IMR-90 (cell line): ENCODE data around the gene SLC37A1. TPM values are rescaled to one million over a fixed set of nuclear protein-coding genes. Genes with fewer than 3 reads are reported as not detected.

Experiments
- ATAC-seq: fragments of 200-7000 bp; cut with Tn5 transposase; 2 replicates; pipeline ENCODE4 v1.9.1; 2020; ENCODE audit warnings: low read depth, mild to moderate bottlenecking, moderate library complexity
- BruUV-seq: library from RNA; stranded (reverse); fragments of 400-500 nt; replicated peaks from 2 replicates; lab custom pipeline; 2021; lab: Mats Ljungman, UMichigan
- CTCF ChIA-PET: fragments of 300-600 bp; formaldehyde crosslinking; extraction: SDS; loops from one replicate; lab custom pipeline; 2021; ENCODE audit warnings: antibody characterized with exemption; lab: Yijun Ruan, JAX
- POLR2A ChIA-PET: fragments of 300-600 bp; sonication (Branson Sonifier 250); formaldehyde crosslinking; loops from one replicate; lab custom pipeline; 2022; ENCODE audit warnings: antibody characterized with exemption; ENCODE audit not compliant: unreplicated experiment; lab: Charles Lee
- DNase-seq: peaks from one replicate; pipeline ENCODE4 v3.0.0; 2013
- H2AFZ ChIP-seq: replicated peaks from 2 replicates; pipeline ENCODE3; 2013; ENCODE audit warnings: low read length, mild to moderate bottlenecking; ENCODE audit not compliant: poor library complexity
- H2AK5ac ChIP-seq: 2 replicates; pipeline ENCODE4 v1.6.1; 2013; ENCODE audit warnings: low read depth, low read length, inconsistent platforms
- H2AK9ac ChIP-seq: replicated peaks from 2 replicates; pipeline ENCODE3; 2013; ENCODE audit warnings: mild to moderate bottlenecking, low read depth, low read length, moderate library complexity; ENCODE audit not compliant: poor library complexity
- H2BK120ac ChIP-seq: 2 replicates; pipeline ENCODE4 v1.6.1; 2013; ENCODE audit warnings: low read depth, low read length, inconsistent platforms
- H2BK15ac ChIP-seq: 3 replicates; pipeline ENCODE4 v1.6.1; 2013; ENCODE audit warnings: low read depth, low read length, inconsistent platforms
- H2BK20ac ChIP-seq: 2 replicates; pipeline ENCODE4 v1.6.1; 2013; ENCODE audit warnings: low read depth, mild to moderate bottlenecking, inconsistent platforms, low read length, moderate library complexity
- H2BK5ac ChIP-seq: 2 replicates; pipeline ENCODE4 v1.6.1; 2013; ENCODE audit warnings: mild to moderate bottlenecking, low read depth, low read length, inconsistent platforms; ENCODE audit not compliant: poor library complexity, severe bottlenecking
- H3K14ac ChIP-seq: replicated peaks from 2 replicates; pipeline ENCODE4 v1.6.1; 2013; ENCODE audit warnings: low read depth, low read length, inconsistent platforms
- H3K18ac ChIP-seq: 2 replicates; pipeline ENCODE4 v1.6.1; 2013; ENCODE audit warnings: low read depth, low read length, control low read depth
- H3K23ac ChIP-seq: 2 replicates; pipeline ENCODE4 v1.6.1; 2013; ENCODE audit warnings: low read depth, low read length, inconsistent platforms
- H3K27ac ChIP-seq: 2 replicates; pipeline ENCODE4 v1.5.1; 2013; ENCODE audit warnings: mild to moderate bottlenecking, control low read depth, low read length; ENCODE audit not compliant: insufficient read depth
- H3K27me3 ChIP-seq: 2 replicates; pipeline ENCODE4 v1.6.1; 2013; ENCODE audit warnings: low read length; ENCODE audit not compliant: control insufficient read depth, insufficient read depth
- H3K36me3 ChIP-seq: 2 replicates; pipeline ENCODE4 v1.6.1; 2013; ENCODE audit warnings: low read length, mixed read lengths; ENCODE audit not compliant: control insufficient read depth, insufficient read depth
- H3K4ac ChIP-seq: 2 replicates; pipeline ENCODE4 v1.6.1; 2013; ENCODE audit warnings: low read depth, low read length, inconsistent platforms
- H3K4me1 ChIP-seq: 2 replicates; pipeline ENCODE4 v1.6.1; 2013; ENCODE audit warnings: low read length, mixed read lengths; ENCODE audit not compliant: control insufficient read depth, insufficient read depth
- H3K4me2 ChIP-seq: 2 replicates; pipeline ENCODE4 v1.6.1; 2013; ENCODE audit warnings: low read depth, mild to moderate bottlenecking, control low read depth, low read length, moderate library complexity
- H3K4me3 ChIP-seq: 2 replicates; pipeline ENCODE4 v1.5.1; 2013; ENCODE audit warnings: low read depth, mild to moderate bottlenecking, control low read depth, low read length, moderate library complexity; ENCODE audit not compliant: insufficient read depth
- H3K56ac ChIP-seq: 2 replicates; pipeline ENCODE4 v1.6.1; 2013; ENCODE audit warnings: low read length, inconsistent platforms; ENCODE audit not compliant: insufficient read depth; ENCODE audit errors: extremely low read depth
- H3K79me1 ChIP-seq, 2 experiments: 2 replicates each; pipeline ENCODE4 v1.6.1; 2013; ENCODE audit warnings: low read length in 2 of 2, inconsistent platforms in 1 of 2, low read depth in 1 of 2
- H3K9ac ChIP-seq: 2 replicates; pipeline ENCODE4 v1.6.1; 2013; ENCODE audit warnings: low read depth, low read length, control low read depth
- H3K9me1 ChIP-seq: 2 replicates; pipeline ENCODE4 v1.6.1; 2013; ENCODE audit warnings: low read length, inconsistent platforms; ENCODE audit not compliant: insufficient read depth
- H3K9me3 ChIP-seq: 2 replicates; pipeline ENCODE4 v1.6.1; 2013; ENCODE audit warnings: low read length; ENCODE audit not compliant: control insufficient read depth, insufficient read depth
- H4K20me1 ChIP-seq: 2 replicates; pipeline ENCODE4 v1.6.1; 2013; ENCODE audit warnings: low read length, inconsistent platforms; ENCODE audit not compliant: insufficient read depth
- H4K5ac ChIP-seq: 2 replicates; pipeline ENCODE4 v1.6.1; 2013; ENCODE audit warnings: mild to moderate bottlenecking, low read depth, low read length, control low read depth
- H4K8ac ChIP-seq, 2 experiments: 2 replicates each; pipeline ENCODE4 v1.6.1; 2013; ENCODE audit warnings: low read depth in 2 of 2, low read length in 2 of 2, control low read depth in 1 of 2, inconsistent platforms in 1 of 2
- H4K91ac ChIP-seq: 2 replicates; pipeline ENCODE4 v1.6.1; 2013; ENCODE audit warnings: low read depth, low read length, inconsistent platforms; ENCODE audit not compliant: insufficient read depth
- BHLHE40 ChIP-seq: fragments of 150-350 bp; IDR thresholded peaks from 2 replicates; pipeline ENCODE4 v1.6.1; 2016; ENCODE audit warnings: mild to moderate bottlenecking, low read depth, low read length
- CEBPB ChIP-seq: IDR thresholded peaks from 2 replicates; pipeline ENCODE4 v1.6.1; 2012; ENCODE audit warnings: low read depth, low read length, improper control_type of control experiment
- CHD1 ChIP-seq: IDR thresholded peaks from 2 replicates; pipeline ENCODE4 v1.6.1; 2012; ENCODE audit warnings: low read depth, low read length, improper control_type of control experiment
- CTCF ChIP-seq: conservative IDR thresholded peaks from 2 replicates; pipeline ENCODE4 v1.5.1; 2012; ENCODE audit warnings: mild to moderate bottlenecking, low read depth, low read length, improper control_type of control experiment
- FOS ChIP-seq: fragments of 150-350 bp; IDR thresholded peaks from 2 replicates; pipeline ENCODE4 v1.6.1; 2016; ENCODE audit warnings: low read depth, low read length
- MAFK ChIP-seq: IDR thresholded peaks from 2 replicates; pipeline ENCODE4 v1.6.1; 2012; ENCODE audit warnings: low read depth, low read length, improper control_type of control experiment
- MAZ ChIP-seq: IDR thresholded peaks from 2 replicates; pipeline ENCODE4 v1.6.1; 2012; ENCODE audit warnings: low read depth, mild to moderate bottlenecking, low read length, improper control_type of control experiment, moderate library complexity, borderline replicate concordance
- MXI1 ChIP-seq: IDR thresholded peaks from 2 replicates; pipeline ENCODE4 v1.6.1; 2012; ENCODE audit warnings: low read depth, mild to moderate bottlenecking, low read length, moderate library complexity, borderline replicate concordance
- NFE2L2 ChIP-seq: fragments of 150-350 bp; IDR thresholded peaks from 2 replicates; pipeline ENCODE4 v1.6.1; 2016; ENCODE audit warnings: low read depth, mild to moderate bottlenecking, low read length
- POLR2A ChIP-seq: IDR thresholded peaks from 2 replicates; pipeline ENCODE4 v1.6.1; 2012; ENCODE audit warnings: mild to moderate bottlenecking, low read depth, low read length
- RAD21 ChIP-seq: IDR thresholded peaks from 2 replicates; pipeline ENCODE4 v1.6.1; 2012; ENCODE audit warnings: low read length, improper control_type of control experiment
- RCOR1 ChIP-seq: IDR thresholded peaks from 2 replicates; pipeline ENCODE4 v1.6.1; 2012; ENCODE audit warnings: mild to moderate bottlenecking, low read length, improper control_type of control experiment; ENCODE audit not compliant: insufficient replicate concordance
- RFX5 ChIP-seq: IDR thresholded peaks from 2 replicates; pipeline ENCODE4 v1.8.0; 2012; ENCODE audit warnings: low read depth, mild to moderate bottlenecking, low read length, moderate library complexity
- SMC3 ChIP-seq: fragments of 150-350 bp; IDR thresholded peaks from 2 replicates; pipeline ENCODE4 v1.6.1; 2016; ENCODE audit warnings: low read depth, mild to moderate bottlenecking, antibody characterized with exemption, low read length, moderate library complexity
- USF2 ChIP-seq: fragments of 150-350 bp; IDR thresholded peaks from 2 replicates; pipeline ENCODE4 v1.6.1; 2017; ENCODE audit warnings: mild to moderate bottlenecking, antibody characterized with exemption, low read length, low read depth
- WGBS, 2 experiments: methylation state at CpG; one replicate each; pipeline versions ENCODE4 v1.1.5 to v1.1.7; 2013; ENCODE audit warnings: missing lambda C conversion rate in 2 of 2; ENCODE audit not compliant: insufficient read length in 1 of 2; ENCODE audit errors: extremely low coverage in 2 of 2; 5-methylcytosine and 5-hydroxymethylcytosine counted together
- dilution Hi-C: fragments of 300-500 bp; cut with HindIII; formaldehyde crosslinking; loops from one replicate; pipeline ENCODE4 v1.14.3; 2018; ENCODE audit warnings: low sequenced_read_pairs; ENCODE audit not compliant: unreplicated experiment
- in situ Hi-C: fragments of 300-500 bp; cut with MboI; formaldehyde crosslinking; loops from 3 replicates; pipeline ENCODE4 v1.14.3; 2019; ENCODE audit warnings: low sequenced_read_pairs, inconsistent platforms, mixed read lengths
- intact Hi-C: fragments of 100-400 bp; cut with micrococcal nuclease; formaldehyde crosslinking; loops from 2 replicates; pipeline ENCODE4 v1.10.0; 2022
- polyA plus RNA-seq, 3 experiments: library from polyadenylated mRNA; depleted of rRNA; stranded (reverse); fragments of >200 nt; gene quantifications; 2 replicates each; pipeline ENCODE4 v1.2.3, GENCODE V29; 2012; ENCODE audit warnings: low replicate concordance in 1 of 3
- total RNA-seq: library from RNA; depleted of rRNA; stranded (reverse); fragments of >200 nt; gene quantifications from 2 replicates; pipeline ENCODE4 v1.2.3, GENCODE V29; 2012
- TF ChIP-seq, protein P1 (sequence below): fragments of 150-350 bp; IDR thresholded peaks from 2 replicates; pipeline ENCODE4 v1.6.1; 2016; ENCODE audit warnings: low read depth, mild to moderate bottlenecking, low read length, moderate library complexity, borderline replicate concordance

SLC37A1 gene
- total and polyA plus RNA-seq, 2 of the 4 experiments (the other 2 are of a cell fraction): 0.36 to 0.48 TPM

DNA sequence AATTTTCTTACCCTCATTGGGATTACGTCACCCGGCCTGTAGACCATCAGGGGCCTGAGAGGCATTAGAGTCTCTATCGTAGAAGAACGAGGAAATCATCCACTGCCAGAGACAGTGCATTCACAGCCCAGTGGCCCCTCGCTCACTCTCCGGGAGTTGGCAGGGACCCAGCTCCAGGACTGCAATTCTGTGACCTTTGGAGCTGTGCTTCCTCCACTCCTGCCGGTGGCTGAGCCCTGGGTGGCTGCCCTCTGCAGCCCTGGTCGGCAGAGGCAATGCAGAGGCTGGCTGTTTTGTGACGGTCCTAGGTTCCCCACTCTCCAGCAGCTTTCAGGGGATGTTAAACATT lies 12.7 kb downstream of the SLC37A1 start:
- dilution Hi-C loops (no loop called here), in situ Hi-C loops (no loop called here), intact Hi-C loops (no loop called here)
- BruUV-seq: no TSS peak
- WGBS, 2 experiments: 19% methylated on average over 3 of the region's 9 CpGs; no CpG with 5 or more reads in 1 of the 2 experiments
- no peaks in the 10 kb centered on the region for H3K79me1 ChIP-seq
- no peak for ATAC-seq
- no peak overlapping the region for H2BK20ac ChIP-seq
- H3K9me3 ChIP-seq: no peaks in the 10 kb centered on the region
- no peak overlapping the region for H3K4ac ChIP-seq
- no peak overlapping the region for H3K23ac ChIP-seq
- H2AFZ ChIP-seq: no peak overlapping the region
- no peaks in the 10 kb centered on the region for H3K36me3 ChIP-seq
- peaks cover 5% of the 10 kb centered on the region; the same call in 1 of the 2 replicates for H3K4me1 ChIP-seq
- no peak overlapping the region for H3K9ac ChIP-seq
- TF ChIP-seq RFX5: no peak
- no peak for TF ChIP-seq MXI1
- no peak for TF ChIP-seq RCOR1
- no peak for TF ChIP-seq CTCF
- TF ChIP-seq FOS: no peak
- TF ChIP-seq CHD1: no peak
- no peak for TF ChIP-seq MAZ
- no peak for TF ChIP-seq RAD21
- TF ChIP-seq, protein P1, sequence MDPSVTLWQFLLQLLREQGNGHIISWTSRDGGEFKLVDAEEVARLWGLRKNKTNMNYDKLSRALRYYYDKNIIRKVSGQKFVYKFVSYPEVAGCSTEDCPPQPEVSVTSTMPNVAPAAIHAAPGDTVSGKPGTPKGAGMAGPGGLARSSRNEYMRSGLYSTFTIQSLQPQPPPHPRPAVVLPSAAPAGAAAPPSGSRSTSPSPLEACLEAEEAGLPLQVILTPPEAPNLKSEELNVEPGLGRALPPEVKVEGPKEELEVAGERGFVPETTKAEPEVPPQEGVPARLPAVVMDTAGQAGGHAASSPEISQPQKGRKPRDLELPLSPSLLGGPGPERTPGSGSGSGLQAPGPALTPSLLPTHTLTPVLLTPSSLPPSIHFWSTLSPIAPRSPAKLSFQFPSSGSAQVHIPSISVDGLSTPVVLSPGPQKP: no peak
- no peak for TF ChIP-seq BHLHE40
- TF ChIP-seq CEBPB: no peak
- no peak for TF ChIP-seq SMC3
- no peak for TF ChIP-seq POLR2A
- no peak for TF ChIP-seq USF2
- TF ChIP-seq NFE2L2: no peak
- no peak for TF ChIP-seq MAFK
- H2AK9ac ChIP-seq: no peak overlapping the region
- no peak overlapping the region for H2BK15ac ChIP-seq
- ChIA-PET POLR2A (no interaction called here), CTCF (no interaction called here)
- no peak overlapping the region for H2BK5ac ChIP-seq
- no peak overlapping the region for H3K27ac ChIP-seq
- peaks cover 14% of the 10 kb centered on the region; the same call in 1 of the 2 replicates for H3K27me3 ChIP-seq
- H3K18ac ChIP-seq: no peak overlapping the region
- H3K56ac ChIP-seq: no peak overlapping the region
- H4K8ac ChIP-seq: no peak overlapping the region
- H2AK5ac ChIP-seq: no peak overlapping the region
- H3K4me2 ChIP-seq: no peak overlapping the region
- H3K4me3 ChIP-seq: no peak overlapping the region
- H3K14ac ChIP-seq: no peak overlapping the region
- no peak for DNase-seq
- H4K5ac ChIP-seq: no peak overlapping the region
- H4K91ac ChIP-seq: no peak overlapping the region
- H2BK120ac ChIP-seq: no peak overlapping the region
- no peaks in the 10 kb centered on the region; the same call in 1 of the 2 replicates for H4K20me1 ChIP-seq
- no peaks in the 10 kb centered on the region for H3K9me1 ChIP-seq
